ENCODE measurements around the gene CLSTN2.

- TF ChIP-seq CTCF (IDR thresholded peaks at IDR 0.05) (no peak), POLR2A (IDR thresholded peaks at IDR 0.05) (no peak), POLR2AphosphoS5 (IDR thresholded peaks at IDR 0.05; ENCODE audit: insufficient read depth in 1 of 2, low read depth in 1 of 2) (no peak)
These were observed 679.0 kb downstream of the CLSTN2 start for GRCh38 chr3:140614001-140614400.

Data from vagina (tissue), 2 donors.